Mucosa of stomach (tissue), 1 donor: ENCODE results near the gene CRY1.

Experiments used
- H3K27me3 ChIP-seq: one replicate; pipeline ENCODE4 v1.7.0; 2013; ENCODE audit warnings: mild to moderate bottlenecking, low read length; ENCODE audit not compliant: control insufficient read depth, insufficient read depth
- H3K36me3 ChIP-seq: one replicate; pipeline ENCODE4 v1.7.0; 2013; ENCODE audit warnings: low read length; ENCODE audit not compliant: control insufficient read depth, insufficient read depth
- H3K4me1 ChIP-seq: one replicate; pipeline ENCODE4 v1.7.0; 2013; ENCODE audit warnings: mild to moderate bottlenecking, low read length; ENCODE audit not compliant: control insufficient read depth, insufficient read depth
- H3K4me3 ChIP-seq: one replicate; pipeline ENCODE4 v1.7.0; 2013; ENCODE audit warnings: low read length
- H3K9ac ChIP-seq: one replicate; pipeline ENCODE4 v1.7.0; 2013; ENCODE audit warnings: mild to moderate bottlenecking, low read length, moderate library complexity
- H3K9me3 ChIP-seq: one replicate; pipeline ENCODE4 v1.7.0; 2013; ENCODE audit warnings: mild to moderate bottlenecking, low read length, moderate library complexity; ENCODE audit not compliant: control insufficient read depth
- donor health status: Pancreatic carcinoma.

Gene CRY1

GRCh38 chr12:106973545-106973944, 119.8 kb downstream of the CRY1 start:
- Histone ChIP-seq H3K27me3 (no peaks in the 10 kb centered on the region), H3K9ac (no peak overlapping the region), H3K4me3 (no peak overlapping the region), H3K4me1 (peaks cover 42% of the 10 kb centered on the region), H3K36me3 (no peaks in the 10 kb centered on the region), H3K9me3 (no peaks in the 10 kb centered on the region)

GRCh38 chr12:106971065-106971464, 122.3 kb downstream of the CRY1 start:
- Histone ChIP-seq H3K9me3 (no peaks in the 10 kb centered on the region), H3K9ac (no peak overlapping the region), H3K36me3 (no peaks in the 10 kb centered on the region), H3K4me1 (peaks cover 22% of the 10 kb centered on the region), H3K27me3 (no peaks in the 10 kb centered on the region), H3K4me3 (no peak overlapping the region)

- H3K9ac ChIP-seq, result no peak overlapping the region
- no peaks in the 10 kb centered on the region for H3K36me3 ChIP-seq
- H3K27me3 ChIP-seq, result no peaks in the 10 kb centered on the region
- H3K9me3 ChIP-seq, result no peaks in the 10 kb centered on the region
- H3K4me3 ChIP-seq, result no peak overlapping the region
- no peaks in the 10 kb centered on the region for H3K4me1 ChIP-seq
These were observed 128.8 kb downstream of the CRY1 start for GRCh38 chr12:106964526-106964925.

- Histone ChIP-seq H3K9ac (no peak overlapping the region), H3K27me3 (no peaks in the 10 kb centered on the region), H3K4me1 (peaks cover 4% of the 10 kb centered on the region), H3K4me3 (no peak overlapping the region), H3K36me3 (no peaks in the 10 kb centered on the region), H3K9me3 (no peaks in the 10 kb centered on the region)
These were observed 131.1 kb downstream of the CRY1 start for GRCh38 chr12:106962286-106962685.

GRCh38 chr12:106960443-106960842, 132.9 kb downstream of the CRY1 start:
- H3K27me3 ChIP-seq, result no peaks in the 10 kb centered on the region
- peaks cover 4% of the 10 kb centered on the region for H3K4me1 ChIP-seq
- H3K36me3 ChIP-seq, result no peaks in the 10 kb centered on the region
- no peak overlapping the region for H3K9ac ChIP-seq
- no peaks in the 10 kb centered on the region for H3K9me3 ChIP-seq
- no peak overlapping the region for H3K4me3 ChIP-seq

- H3K4me3 ChIP-seq, result peak overlapping the region; percentile 99
- no peaks in the 10 kb centered on the region for H3K36me3 ChIP-seq
- H3K9ac ChIP-seq, result peak overlapping the region; percentile 92
- no peaks in the 10 kb centered on the region for H3K27me3 ChIP-seq
- H3K4me1 ChIP-seq, result peaks cover 4% of the 10 kb centered on the region
- no peaks in the 10 kb centered on the region for H3K9me3 ChIP-seq
These were observed 135.8 kb downstream of the CRY1 start for GRCh38 chr12:106957583-106957982.

- H3K4me3 ChIP-seq, result peak overlapping the region; percentile 99
- peak overlapping the region; percentile 92 for H3K9ac ChIP-seq
- H3K36me3 ChIP-seq, result no peaks in the 10 kb centered on the region
- peaks cover 4% of the 10 kb centered on the region for H3K4me1 ChIP-seq
- H3K9me3 ChIP-seq, result no peaks in the 10 kb centered on the region
- H3K27me3 ChIP-seq, result no peaks in the 10 kb centered on the region
These were observed 137.2 kb downstream of the CRY1 start for GRCh38 chr12:106956048-106956578.

- no peaks in the 10 kb centered on the region for H3K9me3 ChIP-seq
These were observed 137.8 kb downstream of the CRY1 start, which contains the start of gene TMEM263 for GRCh38 chr12:106955377-106956047. Gene TMEM263, plus strand, starts transcription at chr12:106955907. Its CDS starts 11,210 bp downstream, at chr12:106967117.

GRCh38 chr12:106954462-106955376, 138.6 kb downstream of the CRY1 start:
- Histone ChIP-seq H3K4me1 (peaks cover 4% of the 10 kb centered on the region), H3K4me3 (peak overlapping the region; percentile 44), H3K36me3 (no peaks in the 10 kb centered on the region), H3K9me3 (no peaks in the 10 kb centered on the region), H3K9ac (peak overlapping the region; percentile 49), H3K27me3 (no peaks in the 10 kb centered on the region)

More at GRCh38 chr12:106955377-106956047, 137.8 kb downstream of the CRY1 start, which contains the start of gene TMEM263:
- Histone ChIP-seq H3K27me3 (no peaks in the 10 kb centered on the region), H3K4me3 (peak within 1 kb of the TSS; percentile 99), H3K4me1 (peaks cover 4% of the 10 kb centered on the region), H3K9ac (peak within 1 kb of the TSS; percentile 92), H3K36me3 (no peaks in the 10 kb centered on the region)

- no peaks in the 10 kb centered on the region for H3K27me3 ChIP-seq
- H3K36me3 ChIP-seq, result no peaks in the 10 kb centered on the region
- no peaks in the 10 kb centered on the region for H3K9me3 ChIP-seq
- no peak overlapping the region for H3K9ac ChIP-seq
- peaks cover 3% of the 10 kb centered on the region for H3K4me1 ChIP-seq
- H3K4me3 ChIP-seq, result no peak overlapping the region
These were observed 139.7 kb downstream of the CRY1 start for GRCh38 chr12:106953352-106954250.

- no peaks in the 10 kb centered on the region for H3K36me3 ChIP-seq
- H3K4me1 ChIP-seq, result no peaks in the 10 kb centered on the region
- H3K9me3 ChIP-seq, result no peaks in the 10 kb centered on the region
- no peak overlapping the region for H3K4me3 ChIP-seq
- no peak overlapping the region for H3K9ac ChIP-seq
- no peaks in the 10 kb centered on the region for H3K27me3 ChIP-seq
These were observed 142.8 kb downstream of the CRY1 start for GRCh38 chr12:106950591-106950990.
